Mesenchymal stem cell (in vitro differentiated cells and primary cell): ENCODE data around the gene PBX3.

Source experiments
- DNase-seq: peaks from one replicate; pipeline ENCODE4 v3.0.0-alpha.2; 2013
- H2AFZ ChIP-seq: one replicate; pipeline ENCODE4 v1.6.1; 2013; ENCODE audit warnings: low read depth, mild to moderate bottlenecking, control low read depth, inconsistent platforms, low read length, moderate library complexity
- H2AK5ac ChIP-seq: 2 replicates; pipeline ENCODE4 v1.6.1; 2013; ENCODE audit warnings: low read length, moderate library complexity, mild to moderate bottlenecking, inconsistent platforms; ENCODE audit not compliant: severe bottlenecking
- H2BK120ac ChIP-seq: one replicate; pipeline ENCODE4 v1.6.1; 2013; ENCODE audit warnings: low read depth, mild to moderate bottlenecking, inconsistent platforms, low read length, moderate library complexity
- H2BK12ac ChIP-seq, 2 experiments: one replicate each; pipeline ENCODE4 v1.6.1; 2013; ENCODE audit warnings: inconsistent platforms in 2 of 2, low read length in 2 of 2, mild to moderate bottlenecking in 2 of 2, moderate library complexity in 2 of 2, control low read depth in 1 of 2
- H2BK15ac ChIP-seq: one replicate; pipeline ENCODE4 v1.6.1; 2013; ENCODE audit warnings: mild to moderate bottlenecking, low read depth, inconsistent platforms; ENCODE audit not compliant: poor library complexity, severe bottlenecking
- H2BK5ac ChIP-seq: 2 replicates; pipeline ENCODE4 v1.6.1; 2013; ENCODE audit warnings: low read depth, mild to moderate bottlenecking, low read length, control low read depth, inconsistent platforms; ENCODE audit not compliant: poor library complexity, severe bottlenecking
- H3K14ac ChIP-seq, 2 experiments: one replicate each; pipeline ENCODE4 v1.6.1; 2013; ENCODE audit warnings: inconsistent platforms in 2 of 2, low read length in 2 of 2, control low read depth in 1 of 2, mild to moderate bottlenecking in 1 of 2, moderate library complexity in 1 of 2
- H3K18ac ChIP-seq, 2 experiments: one replicate each; pipeline ENCODE4 v1.6.1; 2013; ENCODE audit warnings: inconsistent platforms in 2 of 2, low read length in 2 of 2, control low read depth in 1 of 2, low read depth in 1 of 2, mild to moderate bottlenecking in 1 of 2
- H3K23ac ChIP-seq, 2 experiments: one replicate each; pipeline ENCODE4 v1.6.1; 2013; ENCODE audit warnings: inconsistent platforms in 2 of 2, low read length in 2 of 2, mild to moderate bottlenecking in 2 of 2, moderate library complexity in 2 of 2, control low read depth in 1 of 2
- H3K27ac ChIP-seq: 2 replicates; pipeline ENCODE4 v1.5.1; 2013; ENCODE audit warnings: mild to moderate bottlenecking, moderate library complexity, low read length, control low read depth, inconsistent platforms; ENCODE audit not compliant: poor library complexity, severe bottlenecking
- H3K27me3 ChIP-seq, 2 experiments: 2 replicates each; pipeline versions ENCODE4 v1.6.1 to v1.7.0; 2013; ENCODE audit warnings: low read length in 2 of 2, mild to moderate bottlenecking in 2 of 2, moderate library complexity in 2 of 2, control low read depth in 1 of 2, inconsistent platforms in 1 of 2; ENCODE audit not compliant: control insufficient read depth in 1 of 2, insufficient read depth in 1 of 2
- H3K36me3 ChIP-seq, 2 experiments: 2 replicates each; pipeline versions ENCODE4 v1.6.1 to v1.7.0; 2013; ENCODE audit warnings: low read length in 2 of 2, control low read depth in 1 of 2, inconsistent platforms in 1 of 2, low read depth in 1 of 2, mild to moderate bottlenecking in 1 of 2; ENCODE audit not compliant: insufficient read depth in 2 of 2, control insufficient read depth in 1 of 2
- H3K4ac ChIP-seq, 2 experiments: one replicate each; pipeline ENCODE4 v1.6.1; 2013; ENCODE audit warnings: inconsistent platforms in 2 of 2, low read length in 2 of 2, mild to moderate bottlenecking in 2 of 2, moderate library complexity in 2 of 2, control low read depth in 1 of 2, low read depth in 1 of 2
- H3K4me1 ChIP-seq: 2 replicates; pipeline ENCODE4 v1.6.1; 2013; ENCODE audit warnings: low read depth, low read length, control low read depth; ENCODE audit not compliant: control insufficient read depth, insufficient read depth
- H3K4me2 ChIP-seq: 2 replicates; pipeline ENCODE4 v1.6.1; 2013; ENCODE audit warnings: low read length, mild to moderate bottlenecking, inconsistent platforms; ENCODE audit not compliant: poor library complexity, severe bottlenecking
- H3K4me3 ChIP-seq, 2 experiments: 2 replicates each; pipeline versions ENCODE4 v1.5.1 to v1.7.0; 2013; ENCODE audit warnings: low read length in 2 of 2, mild to moderate bottlenecking in 2 of 2, control low read depth in 1 of 2, low read depth in 1 of 2; ENCODE audit not compliant: insufficient read depth in 1 of 2
- H3K79me1 ChIP-seq: replicated peaks from 2 replicates; pipeline ENCODE4 v1.6.1; 2013; ENCODE audit warnings: mild to moderate bottlenecking, control low read depth, low read length, inconsistent platforms; ENCODE audit not compliant: poor library complexity, severe bottlenecking
- H3K9ac ChIP-seq: 2 replicates; pipeline ENCODE4 v1.7.0; 2013; ENCODE audit warnings: mild to moderate bottlenecking, low read length, moderate library complexity
- H3K9me3 ChIP-seq: 2 replicates; pipeline ENCODE4 v1.7.0; 2013; ENCODE audit warnings: mild to moderate bottlenecking, low read length; ENCODE audit not compliant: control insufficient read depth
- H4K8ac ChIP-seq: one replicate; pipeline ENCODE4 v1.6.1; 2013; ENCODE audit warnings: inconsistent platforms, mild to moderate bottlenecking, low read length, moderate library complexity
- H4K91ac ChIP-seq: one replicate; pipeline ENCODE4 v1.6.1; 2013; ENCODE audit warnings: mild to moderate bottlenecking, low read length, inconsistent platforms
- WGBS: methylation state at CpG from one replicate; pipeline ENCODE4 v1.1.7; 2013; ENCODE audit warnings: mixed read lengths; 5-methylcytosine and 5-hydroxymethylcytosine counted together

The PBX3 gene

GRCh38 chr9:125894566-125894965, 147.4 kb downstream of the PBX3 start:
- Histone ChIP-seq H3K9ac (no peak overlapping the region), H3K4me3 (no peak overlapping the region), H3K4me2 (no peak overlapping the region), H3K36me3 (no peaks in the 10 kb centered on the region), H2AFZ (no peak overlapping the region), H2BK15ac (no peak overlapping the region), H3K27me3 (no peaks in the 10 kb centered on the region), H3K4ac (no peak overlapping the region), H3K14ac (no peak overlapping the region), H3K27ac (no peak overlapping the region), H3K79me1 (peaks cover 14% of the 10 kb centered on the region), H2BK5ac (no peak overlapping the region), H2BK12ac (no peak overlapping the region), H3K4me1 (no peaks in the 10 kb centered on the region), H3K23ac (no peak overlapping the region), H3K18ac (no peak overlapping the region), H4K91ac (no peak overlapping the region), H2BK120ac (no peak overlapping the region), H4K8ac (no peak overlapping the region), H3K9me3 (no peaks in the 10 kb centered on the region), H2AK5ac (no peak overlapping the region)
- DNase-seq, result no peak
- WGBS, result 83% methylated on average over 3 of the region's 3 CpGs

GRCh38 chr9:125896404-125896803, 149.2 kb downstream of the PBX3 start:
- Histone ChIP-seq H2BK120ac (no peak overlapping the region), H2BK5ac (no peak overlapping the region), H4K91ac (no peak overlapping the region), H3K4ac (no peak overlapping the region), H3K9me3 (no peaks in the 10 kb centered on the region), H4K8ac (no peak overlapping the region), H2AFZ (no peak overlapping the region), H3K4me1 (no peaks in the 10 kb centered on the region), H3K4me2 (no peak overlapping the region), H2BK12ac (no peak overlapping the region), H3K18ac (no peak overlapping the region), H2BK15ac (no peak overlapping the region), H2AK5ac (no peak overlapping the region), H3K23ac (no peak overlapping the region), H3K9ac (no peak overlapping the region), H3K79me1 (peaks cover 14% of the 10 kb centered on the region), H3K27ac (no peak overlapping the region), H3K27me3 (no peaks in the 10 kb centered on the region), H3K14ac (no peak overlapping the region), H3K4me3 (no peak overlapping the region), H3K36me3 (no peaks in the 10 kb centered on the region)
- DNase-seq, result no peak
- no CpG with 5 or more reads among the region's 2 CpGs for WGBS

- peaks cover 13% of the 10 kb centered on the region for H3K79me1 ChIP-seq
- DNase-seq, result no peak
- no peak overlapping the region for H3K4ac ChIP-seq
- no peak overlapping the region for H3K4me2 ChIP-seq
- H3K4me3 ChIP-seq, result no peak overlapping the region
- no peak overlapping the region for H2BK12ac ChIP-seq
- no peak overlapping the region for H2BK5ac ChIP-seq
- H3K23ac ChIP-seq, result no peak overlapping the region
- no peak overlapping the region for H3K14ac ChIP-seq
- no peak overlapping the region for H3K18ac ChIP-seq
- H3K4me1 ChIP-seq, result no peaks in the 10 kb centered on the region
- no peak overlapping the region for H3K9ac ChIP-seq
- no peak overlapping the region for H4K91ac ChIP-seq
- no peak overlapping the region for H3K27ac ChIP-seq
- no peak overlapping the region for H2BK120ac ChIP-seq
- H2AFZ ChIP-seq, result no peak overlapping the region
- no peak overlapping the region for H4K8ac ChIP-seq
- no peaks in the 10 kb centered on the region for H3K36me3 ChIP-seq
- no peaks in the 10 kb centered on the region for H3K27me3 ChIP-seq
- WGBS, result no CpG with 5 or more reads among the region's 2 CpGs
- H2AK5ac ChIP-seq, result no peak overlapping the region
- no peaks in the 10 kb centered on the region for H3K9me3 ChIP-seq
- H2BK15ac ChIP-seq, result no peak overlapping the region
These were observed 149.8 kb downstream of the PBX3 start for GRCh38 chr9:125896964-125897363.

GRCh38 chr9:125897481-125897880, 150.3 kb downstream of the PBX3 start:
- H2BK15ac ChIP-seq, result no peak overlapping the region
- H3K79me1 ChIP-seq, result peaks cover 13% of the 10 kb centered on the region
- no peaks in the 10 kb centered on the region for H3K4me1 ChIP-seq
- no peak overlapping the region for H2BK12ac ChIP-seq
- H3K23ac ChIP-seq, result no peak overlapping the region
- H3K9ac ChIP-seq, result no peak overlapping the region
- H3K27me3 ChIP-seq, result no peaks in the 10 kb centered on the region
- H3K9me3 ChIP-seq, result no peaks in the 10 kb centered on the region
- H3K27ac ChIP-seq, result no peak overlapping the region
- H3K14ac ChIP-seq, result no peak overlapping the region
- no peak overlapping the region for H2BK5ac ChIP-seq
- no peak overlapping the region for H3K18ac ChIP-seq
- no peak overlapping the region for H2AK5ac ChIP-seq
- no peak overlapping the region for H2AFZ ChIP-seq
- H2BK120ac ChIP-seq, result no peak overlapping the region
- no CpG with 5 or more reads among the region's 2 CpGs for whole genome bisulfite sequencing
- H3K36me3 ChIP-seq, result no peaks in the 10 kb centered on the region
- no peak for DNase-seq
- H3K4ac ChIP-seq, result no peak overlapping the region
- H3K4me2 ChIP-seq, result no peak overlapping the region
- no peak overlapping the region for H4K8ac ChIP-seq
- no peak overlapping the region for H3K4me3 ChIP-seq
- no peak overlapping the region for H4K91ac ChIP-seq
